Breast epithelium (tissue), 3 donors: Measurements from ENCODE around the gene GRK5.

ENCODE experiments used
- POLR2A ChIP-seq: fragments of 450-650 bp; IDR thresholded peaks from one replicate; pipeline ENCODE4 v1.6.1; 2016; ENCODE audit warnings: antibody characterized with exemption, mild to moderate bottlenecking, moderate library complexity
- POLR2AphosphoS5 ChIP-seq, 3 donors: sonication (generic); formaldehyde crosslinking; IDR thresholded peaks; one replicate each; pipeline ENCODE4 v1.6.1; 2017; ENCODE audit warnings: antibody characterized with exemption in 3 of 3
- TF ChIP-seq, protein P1 (sequence below), 3 donors: fragments of 450-650 bp; IDR thresholded peaks; one replicate each; pipeline ENCODE4 v1.5.1; 2016 to 2017; ENCODE audit warnings: antibody characterized with exemption in 3 of 3, mild to moderate bottlenecking in 3 of 3, moderate library complexity in 3 of 3

DNA sequence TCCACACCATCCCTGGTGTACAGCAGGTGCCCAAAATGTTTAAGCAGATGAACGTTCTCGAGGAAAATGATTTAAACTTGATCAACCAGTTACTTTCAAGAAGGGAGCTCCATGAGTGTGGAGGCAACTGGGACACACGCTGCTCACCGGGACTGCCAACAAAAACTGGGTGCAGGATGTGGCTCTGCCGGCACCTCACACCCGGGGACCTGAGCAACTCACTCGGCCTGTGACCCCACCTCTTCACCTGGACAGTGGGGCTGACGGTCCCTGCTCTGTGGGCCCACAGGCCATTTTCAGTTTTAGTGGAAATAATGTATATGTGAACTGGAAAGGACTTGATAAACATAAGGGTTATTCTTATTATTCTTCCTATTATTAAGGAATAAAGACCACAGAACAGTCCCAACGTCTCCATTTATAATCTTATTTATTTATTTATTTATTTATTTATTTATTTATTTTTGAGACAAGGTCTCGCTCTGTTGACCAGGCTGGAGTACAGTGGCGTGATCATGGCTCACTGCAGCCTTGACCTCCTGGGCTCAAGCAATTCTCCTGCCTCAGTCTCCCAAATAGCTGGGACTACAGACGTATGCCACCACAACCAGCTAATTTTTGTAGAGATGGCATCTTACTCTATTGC lies 274.5 kb downstream of the GRK5 start:
- TF ChIP-seq, protein P1, sequence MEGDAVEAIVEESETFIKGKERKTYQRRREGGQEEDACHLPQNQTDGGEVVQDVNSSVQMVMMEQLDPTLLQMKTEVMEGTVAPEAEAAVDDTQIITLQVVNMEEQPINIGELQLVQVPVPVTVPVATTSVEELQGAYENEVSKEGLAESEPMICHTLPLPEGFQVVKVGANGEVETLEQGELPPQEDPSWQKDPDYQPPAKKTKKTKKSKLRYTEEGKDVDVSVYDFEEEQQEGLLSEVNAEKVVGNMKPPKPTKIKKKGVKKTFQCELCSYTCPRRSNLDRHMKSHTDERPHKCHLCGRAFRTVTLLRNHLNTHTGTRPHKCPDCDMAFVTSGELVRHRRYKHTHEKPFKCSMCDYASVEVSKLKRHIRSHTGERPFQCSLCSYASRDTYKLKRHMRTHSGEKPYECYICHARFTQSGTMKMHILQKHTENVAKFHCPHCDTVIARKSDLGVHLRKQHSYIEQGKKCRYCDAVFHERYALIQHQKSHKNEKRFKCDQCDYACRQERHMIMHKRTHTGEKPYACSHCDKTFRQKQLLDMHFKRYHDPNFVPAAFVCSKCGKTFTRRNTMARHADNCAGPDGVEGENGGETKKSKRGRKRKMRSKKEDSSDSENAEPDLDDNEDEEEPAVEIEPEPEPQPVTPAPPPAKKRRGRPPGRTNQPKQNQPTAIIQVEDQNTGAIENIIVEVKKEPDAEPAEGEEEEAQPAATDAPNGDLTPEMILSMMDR (IDR thresholded peaks at IDR 0.05) = no peak
- no peak for TF ChIP-seq POLR2A
- no peak for TF ChIP-seq POLR2AphosphoS5 (IDR thresholded peaks at IDR 0.05)
